Right lobe of liver (tissue), 6 donors: Measurements from ENCODE around the gene NTN1. TPM values are rescaled to one million over a fixed set of nuclear protein-coding genes. Genes with fewer than 3 reads are reported as not detected.

Source experiments
- ATAC-seq, 4 donors: fragments of 200-7000 bp; cut with Tn5 transposase; one replicate each; pipeline ENCODE4 v1.9.1; 2020; ENCODE audit warnings: mild to moderate bottlenecking in 4 of 4, moderate library complexity in 4 of 4
- DNase-seq, 3 donors: peaks; one replicate each; pipeline ENCODE4 v3.0.0-alpha.2; 2020
- H3K27ac ChIP-seq, 3 donors: fragments of 200-600 bp; one replicate each; pipeline ENCODE4 v1.8.0; 2022
- H3K27me3 ChIP-seq, 2 donors: fragments of 200-600 bp; one replicate each; pipeline ENCODE4 v1.8.0; 2022
- H3K36me3 ChIP-seq, 4 donors: fragments of 200-600 bp; sonication (generic) in 1 of 4; one replicate each; pipeline versions ENCODE4 v1.5.1 to v1.8.0; 2017 to 2022; ENCODE audit warnings: control low read depth in 1 of 4
- H3K4me1 ChIP-seq, 4 donors: fragments of 200-600 bp; sonication (generic) in 1 of 4; one replicate each; pipeline versions ENCODE4 v1.5.1 to v1.8.0; 2017 to 2022; ENCODE audit warnings: control low read depth in 1 of 4
- H3K4me3 ChIP-seq, 3 donors: fragments of 200-600 bp; one replicate each; pipeline ENCODE4 v1.8.0; 2022
- H3K9me3 ChIP-seq, 4 donors: fragments of 200-600 bp; sonication (generic) in 1 of 4; one replicate each; pipeline versions ENCODE4 v1.5.1 to v1.8.0; 2017 to 2022; ENCODE audit warnings: control low read depth in 1 of 4
- CTCF ChIP-seq, 4 donors: fragments of 200-600 bp in 3 of 4; fragments of 450-650 bp in 1 of 4; IDR thresholded peaks; one replicate each; pipeline versions ENCODE4 v1.5.1 to v1.8.0; 2016 to 2022; ENCODE audit warnings: antibody characterized with exemption in 4 of 4, mild to moderate bottlenecking in 2 of 4
- POLR2A ChIP-seq: fragments of 450-650 bp; IDR thresholded peaks from one replicate; pipeline ENCODE4 v1.6.1; 2017; ENCODE audit warnings: antibody characterized with exemption, mild to moderate bottlenecking
- WGBS: methylation state at CpG from one replicate; pipeline ENCODE4 v1.1.6; 2018; ENCODE audit warnings: low coverage, low lambda C conversion rate; ENCODE audit not compliant: insufficient coverage; ENCODE audit errors: missing lambda C conversion rate; 5-methylcytosine and 5-hydroxymethylcytosine counted together
- intact Hi-C, 2 donors: fragments of 100-400 bp; cut with DNase I; formaldehyde crosslinking; loops; one replicate each; pipeline versions ENCODE4 v1.11.2 to v1.14.1; 2022
- total RNA-seq, 6 experiments: library from RNA; depleted of rRNA in 2 of 6; stranded (reverse); fragments of >200 nt in 2 of 6; fragmentation: NEBNext Ultra II Directional in 3 of 6; extraction: Animal tissue kit (Norgen Biotek cat#: 25700) in 3 of 6; gene quantifications; one replicate each; pipeline versions ENCODE4 v1.1.0 to v1.2.4, GENCODE V29; 2016 to 2023
- donor health status: DM: no; HTN: yes; CAD: no.
- donor health status: DM: no; HTN: no; CAD: no.
- donor health status: DM: no; HTN: no; CAD: no.
- donor health status: DM: no; HTN: yes; CAD: no.
- donor health status: DM: no; HTN: yes; CAD: no.

The NTN1 gene
- total RNA-seq, 6 experiments from 2014 or later: 3.5 to 12.5 (median 8.5) TPM

- Histone ChIP-seq H3K27ac (peak overlapping the region in 2 of 3 donors; percentile 20 to 61), H3K4me3 (no peak overlapping the region), H3K9me3 (no peaks in the 10 kb centered on the region), H3K36me3 (no peaks in the 10 kb centered on the region), H3K4me1 (peaks cover 0 to 18% (median 9%) of the 10 kb centered on the region in 4 donors), H3K27me3 (no peaks in the 10 kb centered on the region)
- DNase-seq: peak; percentile 60 to 72 (median 71)
- 30% methylated on average over 14 of the region's 14 CpGs for WGBS
- no peak for TF ChIP-seq POLR2A
- TF ChIP-seq CTCF (IDR thresholded peaks at IDR 0.05): peak in 1 of 4 donors; percentile 9
- peak; percentile 86 to 91 (median 90) for ATAC-seq
- intact Hi-C loops: no loop called here
These were observed 185.5 kb downstream of the NTN1 start for GRCh38 chr17:9206741-9207332.

GRCh38 chr17:9208381-9209105 lies 187.2 kb downstream of the NTN1 start:
- intact Hi-C loops: no loop called here
- TF ChIP-seq CTCF (IDR thresholded peaks at IDR 0.05) (no peak), POLR2A (no peak)
- H3K4me1 ChIP-seq: peaks cover 0 to 18% (median 9%) of the 10 kb centered on the region in 4 donors
- H3K27ac ChIP-seq: no peak overlapping the region
- no peaks in the 10 kb centered on the region for H3K36me3 ChIP-seq
- no peak for DNase-seq
- H3K4me3 ChIP-seq: no peak overlapping the region
- H3K27me3 ChIP-seq: no peaks in the 10 kb centered on the region
- 91% methylated on average over 4 of the region's 10 CpGs for WGBS
- no peaks in the 10 kb centered on the region for H3K9me3 ChIP-seq
- no peak for ATAC-seq

- no peak overlapping the region for H3K4me3 ChIP-seq
- H3K9me3 ChIP-seq: no peaks in the 10 kb centered on the region
- TF ChIP-seq CTCF (IDR thresholded peaks at IDR 0.05) (no peak), POLR2A (no peak)
- 81% methylated on average over 4 of the region's 5 CpGs for WGBS
- H3K36me3 ChIP-seq: no peaks in the 10 kb centered on the region
- ATAC-seq: no peak
- DNase-seq: no peak
- peaks cover 0 to 18% (median 9%) of the 10 kb centered on the region in 4 donors for H3K4me1 ChIP-seq
- no peak overlapping the region for H3K27ac ChIP-seq
- H3K27me3 ChIP-seq: no peaks in the 10 kb centered on the region
- intact Hi-C loops: no loop called here
These were observed 188.0 kb downstream of the NTN1 start for GRCh38 chr17:9209347-9209746.

GRCh38 chr17:9209781-9210370 lies 188.6 kb downstream of the NTN1 start:
- no peak for TF ChIP-seq POLR2A
- no peak for TF ChIP-seq CTCF (IDR thresholded peaks at IDR 0.05)
- Histone ChIP-seq H3K27me3 (no peaks in the 10 kb centered on the region), H3K9me3 (no peaks in the 10 kb centered on the region), H3K4me3 (no peak overlapping the region), H3K36me3 (no peaks in the 10 kb centered on the region), H3K27ac (no peak overlapping the region), H3K4me1 (peaks cover 0 to 18% (median 9%) of the 10 kb centered on the region in 4 donors)
- peak in 1 of 3 donors; percentile 44 for DNase-seq
- intact Hi-C loops: no loop called here
- peak in 3 of 4 donors; percentile 8 to 60 (median 14) for ATAC-seq
- WGBS: 93% methylated on average over 4 of the region's 7 CpGs
